ENCODE measurements around the gene RAB11A. TPM values are rescaled to one million over a fixed set of nuclear protein-coding genes. Genes with fewer than 3 reads are reported as not detected.

Gene RAB11A
- total RNA-seq, 4 donors from 2014 or later, result 25.5 to 322 (median 134) TPM

- Histone ChIP-seq H3K27me3 (no peaks in the 10 kb centered on the region), H3K4me1 (peaks cover 0 to 4% (median 0%) of the 10 kb centered on the region in 4 donors), H3K27ac (no peak overlapping the region), H3K4me3 (no peak overlapping the region), H3K9me3 (no peaks in the 10 kb centered on the region), H3K36me3 (no peaks in the 10 kb centered on the region)
- TF ChIP-seq EP300 (IDR thresholded peaks at IDR 0.05; ENCODE audit: low read depth) (no peak), POLR2A (IDR thresholded peaks at IDR 0.05) (no peak), POLR2AphosphoS5 (IDR thresholded peaks at IDR 0.05) (no peak), CTCF (IDR thresholded peaks at IDR 0.05) (no peak)
- in situ Hi-C loops (cut with MboI; ENCODE audit: low pct_ligation_motif_present in 1 of 4, low pct_unique_long_range_greater_than_20kb in 1 of 4, low sequenced_read_pairs in 3 of 4) (no loop called here), intact Hi-C loops (cut with DNase I; ENCODE audit: low total_unique reads) (no loop called here)
- DNase-seq, result no peak
- 81 to 82% methylated on average over 2 to 5 of the region's 5 CpGs for WGBS, 2 donors (ENCODE audit: low coverage in 1 of 2)
These were observed 52.5 kb downstream of the RAB11A start for GRCh38 chr15:65921780-65922179.

- no peak for DNase-seq
- H3K36me3 ChIP-seq, result no peaks in the 10 kb centered on the region
- no peaks in the 10 kb centered on the region for H3K4me1 ChIP-seq
- H3K9me3 ChIP-seq, result no peaks in the 10 kb centered on the region
- in situ Hi-C loops (cut with MboI; ENCODE audit: low pct_ligation_motif_present in 1 of 4, low pct_unique_long_range_greater_than_20kb in 1 of 4, low sequenced_read_pairs in 3 of 4), result no loop called here
- intact Hi-C loops (cut with DNase I; ENCODE audit: low total_unique reads), result no loop called here
- no peak for TF ChIP-seq CTCF (IDR thresholded peaks at IDR 0.05)
- TF ChIP-seq POLR2AphosphoS5 (IDR thresholded peaks at IDR 0.05), result no peak
- WGBS, 2 donors (ENCODE audit: low coverage in 1 of 2), result 95 to 100% methylated on average over 2 to 7 of the region's 7 CpGs
- no peaks in the 10 kb centered on the region for H3K27me3 ChIP-seq
- no peak overlapping the region for H3K27ac ChIP-seq
- H3K4me3 ChIP-seq, result no peak overlapping the region
These were observed 53.3 kb downstream of the RAB11A start for GRCh38 chr15:65922621-65923020.

- no peaks in the 10 kb centered on the region for H3K4me1 ChIP-seq
- in situ Hi-C loops (cut with MboI; ENCODE audit: low pct_ligation_motif_present in 1 of 4, low pct_unique_long_range_greater_than_20kb in 1 of 4, low sequenced_read_pairs in 3 of 4), result no loop called here
These were observed 54.0 kb downstream of the RAB11A start for GRCh38 chr15:65923264-65923663.

GRCh38 chr15:65924004-65924403, 54.7 kb downstream of the RAB11A start:
- Histone ChIP-seq H3K4me1 (no peaks in the 10 kb centered on the region), H3K27me3 (no peaks in the 10 kb centered on the region), H3K9me3 (no peaks in the 10 kb centered on the region), H3K27ac (no peak overlapping the region), H3K4me3 (no peak overlapping the region), H3K36me3 (no peaks in the 10 kb centered on the region)
- DNase-seq, result no peak
- intact Hi-C loops (cut with DNase I; ENCODE audit: low total_unique reads) (no loop called here), in situ Hi-C loops (cut with MboI; ENCODE audit: low pct_ligation_motif_present in 1 of 4, low pct_unique_long_range_greater_than_20kb in 1 of 4, low sequenced_read_pairs in 3 of 4) (no loop called here)
- 87 to 88% methylated on average over 3 of the region's 3 CpGs for WGBS, 2 donors (ENCODE audit: low coverage in 1 of 2)
- no peak for TF ChIP-seq POLR2A (IDR thresholded peaks at IDR 0.05)
- TF ChIP-seq CTCF (IDR thresholded peaks at IDR 0.05), result no peak
- TF ChIP-seq POLR2AphosphoS5 (IDR thresholded peaks at IDR 0.05), result no peak
- no peak for TF ChIP-seq EP300 (IDR thresholded peaks at IDR 0.05; ENCODE audit: low read depth)

More at GRCh38 chr15:65923264-65923663, 54.0 kb downstream of the RAB11A start:
- Histone ChIP-seq H3K36me3 (no peaks in the 10 kb centered on the region), H3K27ac (no peak overlapping the region), H3K9me3 (no peaks in the 10 kb centered on the region), H3K27me3 (no peaks in the 10 kb centered on the region), H3K4me3 (no peak overlapping the region)
- TF ChIP-seq CTCF (IDR thresholded peaks at IDR 0.05) (no peak), POLR2A (IDR thresholded peaks at IDR 0.05) (no peak), EP300 (IDR thresholded peaks at IDR 0.05; ENCODE audit: low read depth) (no peak), POLR2AphosphoS5 (IDR thresholded peaks at IDR 0.05) (no peak)
- intact Hi-C loops (cut with DNase I; ENCODE audit: low total_unique reads), result no loop called here
- no peak for DNase-seq
- WGBS, 2 donors (ENCODE audit: low coverage in 1 of 2), result 73 to 79% methylated on average over 5 of the region's 5 CpGs

Data from transverse colon (tissue), 4 donors.